Raji (cell line): ENCODE results near the gene HMGCL.

Source experiments
- POLR2A ChIP-seq: IDR thresholded peaks from 2 replicates; pipeline ENCODE4 v1.6.1; 2011; ENCODE audit warnings: low read depth, low read length, control low read depth; ENCODE audit not compliant: insufficient read depth

HMGCL gene

DNA sequence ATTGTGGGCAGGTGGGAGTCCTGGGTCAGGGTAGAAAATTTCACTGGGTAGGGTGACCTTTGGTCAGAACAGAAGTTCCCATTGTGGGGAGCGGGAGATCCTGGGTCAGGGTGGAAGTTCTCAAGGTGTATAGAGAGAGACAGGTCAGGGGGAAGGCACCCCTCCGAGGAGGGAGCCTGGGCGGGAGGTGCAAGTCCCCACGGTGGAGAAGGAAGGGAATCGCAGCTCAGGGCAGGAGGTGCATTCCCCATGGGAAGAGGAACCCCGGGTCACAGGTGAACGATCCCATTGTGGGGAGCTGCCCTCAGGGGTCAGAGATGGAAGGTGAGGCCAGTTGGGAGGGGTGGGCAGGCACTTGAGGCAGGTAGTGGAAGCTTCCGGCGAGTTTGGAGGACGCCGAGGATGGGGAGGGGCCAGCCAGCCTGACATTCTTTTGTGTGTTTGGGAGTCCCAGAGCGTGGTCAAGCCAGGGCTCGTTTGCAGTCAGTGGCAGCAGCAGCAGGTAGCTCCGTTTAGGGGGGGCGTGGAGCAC, 33.6 kb downstream of the HMGCL start:
- peak; percentile 29; the same call in 1 of the 2 replicates for TF ChIP-seq POLR2A

DNA sequence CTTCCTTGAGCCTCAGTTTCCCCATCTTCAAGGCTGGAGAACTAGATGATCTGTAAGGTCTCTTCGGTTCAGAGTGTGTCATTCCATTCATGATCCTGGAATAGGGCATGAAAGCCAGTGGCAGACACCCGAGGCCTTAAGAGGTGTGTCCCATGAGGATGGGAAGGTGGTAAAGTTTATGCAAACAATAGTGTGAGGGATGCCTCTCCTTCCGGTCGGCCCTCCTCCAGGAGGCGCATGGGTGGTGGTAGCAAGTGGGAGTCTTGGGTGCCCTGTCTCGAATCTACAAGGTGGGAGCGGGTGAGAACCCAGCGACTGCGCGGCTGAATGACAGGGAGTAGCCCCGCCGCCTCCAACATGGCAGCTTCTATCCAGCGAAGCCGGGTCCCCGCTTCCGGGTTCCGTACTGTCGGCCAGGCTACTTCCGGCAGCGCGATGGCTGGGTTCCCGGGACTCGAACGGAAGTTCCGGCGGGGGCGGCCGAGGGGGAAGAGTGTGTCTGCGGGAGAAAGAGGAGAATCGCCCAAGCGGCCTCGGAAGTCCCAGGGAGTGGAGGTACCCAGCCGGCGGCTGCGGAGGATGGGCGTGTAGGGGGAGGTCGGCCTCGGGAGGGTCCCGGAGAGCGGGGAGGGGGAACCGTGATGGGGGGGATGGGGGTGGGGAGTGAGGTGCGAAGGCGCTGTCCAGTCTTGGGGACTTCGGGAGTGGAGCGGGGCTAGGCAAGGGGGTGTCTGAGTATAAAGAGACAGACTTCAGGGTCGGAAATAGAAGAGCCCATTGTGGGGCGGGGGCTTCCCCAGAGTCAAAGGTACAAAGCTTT, 34.3 kb downstream of the HMGCL start, which contains the start of gene LYPLA2:
TSS of gene LYPLA2 (plus strand) at position 450 of the 820 bp plus-strand sequence. CDS start 1,538 bp downstream, outside the sequence.
- peak; percentile 68 for TF ChIP-seq POLR2A

DNA sequence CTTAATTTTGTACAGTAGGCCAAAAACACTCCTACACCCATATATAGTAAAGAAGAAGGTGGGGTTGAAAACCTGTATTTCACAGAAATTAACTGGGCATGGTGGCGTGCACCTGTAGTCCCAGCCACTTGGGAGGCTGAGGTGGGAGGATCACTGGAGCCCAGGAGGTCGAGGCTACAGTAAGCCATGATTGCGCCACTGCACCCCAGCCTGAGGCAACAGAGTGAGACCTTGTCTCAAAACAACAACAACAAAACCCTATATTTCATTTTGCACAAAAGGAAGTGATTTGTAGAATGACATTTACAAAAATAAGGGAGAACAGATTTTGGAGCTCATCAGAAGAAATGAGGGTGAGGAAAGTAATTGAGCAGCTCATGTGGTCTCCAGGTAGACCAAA, 36.5 kb downstream of the HMGCL start:
- TF ChIP-seq POLR2A = no peak

DNA sequence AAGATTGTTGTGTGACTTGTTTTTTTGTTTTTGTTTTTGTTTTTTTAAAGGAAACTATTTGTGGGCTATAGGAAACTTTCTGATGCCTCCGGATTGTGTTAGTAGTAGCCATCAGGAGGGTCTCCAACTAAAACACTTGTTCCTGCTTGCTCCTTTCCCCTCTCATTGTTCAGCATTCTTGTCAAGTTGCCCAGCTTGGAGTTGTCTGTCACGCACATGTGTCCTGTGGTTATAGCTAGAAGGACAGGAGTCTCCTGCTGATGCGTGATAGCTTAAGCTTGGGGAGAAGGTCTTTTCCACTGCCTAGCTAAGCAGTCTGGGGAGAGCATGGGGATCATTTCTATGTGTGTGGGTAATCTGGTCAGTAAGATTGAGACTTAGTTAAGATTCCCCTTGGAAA, 37.5 kb downstream of the HMGCL start:
- TF ChIP-seq POLR2A = no peak

DNA sequence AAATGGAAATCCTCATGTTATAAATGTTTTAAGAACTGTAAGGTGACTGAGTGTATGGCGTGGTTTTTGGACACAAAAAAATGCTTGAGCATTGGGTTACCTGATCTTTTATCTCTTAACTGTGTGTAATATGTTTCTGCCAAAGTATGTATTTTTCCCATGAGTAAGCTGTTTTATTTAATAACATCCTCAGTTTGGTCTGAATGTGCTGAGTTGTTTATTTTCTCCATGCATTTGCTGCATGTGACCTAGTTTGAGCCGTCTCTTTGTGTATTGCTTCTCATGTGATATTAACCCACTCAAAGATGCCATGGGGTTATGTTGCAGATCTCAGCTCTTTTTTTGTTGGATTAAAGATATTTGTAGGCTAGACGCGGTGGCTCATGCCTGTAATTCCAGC, 40.4 kb downstream of the HMGCL start:
- TF ChIP-seq POLR2A = no peak

DNA sequence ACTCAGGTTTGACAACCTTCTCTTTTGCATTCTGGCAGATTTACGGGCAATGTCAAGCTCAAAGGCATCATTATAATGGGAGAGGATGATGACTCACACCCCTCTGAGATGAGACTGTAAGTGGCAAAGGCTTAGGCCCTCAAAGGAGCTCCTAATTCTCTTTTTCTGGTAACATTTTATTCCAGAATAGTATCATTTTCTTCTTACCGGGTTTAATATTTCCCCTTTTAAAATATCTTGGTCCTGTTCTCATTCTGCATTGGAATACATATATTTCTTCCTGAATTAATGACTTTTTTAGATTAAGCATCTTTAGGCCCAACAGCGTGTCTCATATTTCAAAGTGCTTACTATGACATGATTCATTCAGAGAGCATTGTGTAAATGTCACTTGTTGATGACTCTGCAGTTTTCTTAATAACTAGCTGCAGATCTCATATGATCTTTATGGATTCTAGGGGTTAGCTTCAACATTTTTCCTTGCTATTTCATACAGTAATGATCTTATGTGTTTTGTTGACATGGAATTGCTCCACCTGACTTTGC, 45.3 kb downstream of the HMGCL start:
- no peak for TF ChIP-seq POLR2A

DNA sequence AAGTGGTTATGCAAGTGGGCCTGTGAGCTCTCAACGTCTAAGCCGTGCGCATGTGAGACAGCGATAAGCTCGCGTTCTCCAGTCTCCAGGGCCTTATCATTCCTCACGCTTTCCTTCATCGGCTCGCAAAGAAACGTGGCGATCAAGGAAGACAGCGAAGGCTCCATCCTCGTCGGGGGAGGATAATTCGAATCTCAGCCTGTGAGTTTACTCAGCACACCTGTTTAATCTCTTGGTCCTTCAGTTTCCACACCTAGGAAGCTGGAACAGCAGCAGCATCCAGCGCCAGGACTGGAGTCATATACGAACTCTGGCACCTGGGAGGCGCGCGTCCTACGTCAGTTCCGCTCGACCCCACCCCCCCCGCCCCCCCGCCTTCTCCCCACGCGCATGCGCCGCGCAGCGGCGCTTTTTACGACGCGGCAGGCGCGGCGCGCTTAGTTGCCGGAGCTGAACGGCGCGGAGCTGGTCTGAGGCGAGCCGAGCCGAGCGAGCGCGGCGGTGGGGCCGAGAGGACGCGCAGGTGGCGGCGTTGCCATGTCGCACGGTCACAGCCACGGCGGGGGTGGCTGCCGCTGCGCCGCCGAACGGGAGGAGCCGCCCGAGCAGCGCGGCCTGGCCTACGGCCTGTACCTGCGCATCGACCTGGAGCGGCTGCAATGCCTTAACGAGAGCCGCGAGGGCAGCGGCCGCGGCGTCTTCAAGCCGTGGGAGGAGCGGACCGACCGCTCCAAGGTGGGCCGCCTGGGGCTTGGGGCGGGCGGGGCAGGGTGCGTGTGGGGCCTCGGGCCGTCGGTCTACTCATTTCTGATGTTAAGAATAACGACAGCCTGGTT, 47.0 kb downstream of the HMGCL start, which contains the start of gene PITHD1:
TSS of gene PITHD1 (plus strand) at position 440 of the 836 bp plus-strand sequence. CDS start at position 538, 98 bp downstream.
- peak; percentile 98 for TF ChIP-seq POLR2A

DNA sequence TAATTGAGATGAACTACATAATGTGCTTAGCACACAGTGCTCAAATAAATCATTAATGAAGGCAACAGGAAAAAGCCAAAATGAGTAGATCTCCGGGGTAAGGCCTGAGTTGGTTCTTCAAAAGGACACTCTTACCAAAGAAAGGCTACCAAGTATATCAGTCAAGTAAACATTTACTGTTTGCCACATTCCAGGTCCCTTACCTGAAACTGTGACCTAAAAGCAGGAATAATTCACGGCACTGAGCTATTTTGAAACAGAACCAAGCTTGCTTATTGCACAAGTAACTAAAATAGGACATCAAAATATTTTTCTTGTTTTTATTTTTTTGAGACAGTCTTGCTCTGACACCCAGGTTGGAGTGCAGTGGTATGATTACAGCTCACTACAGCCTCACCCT, 49.0 kb downstream of the HMGCL start:
- no peak for TF ChIP-seq POLR2A

DNA sequence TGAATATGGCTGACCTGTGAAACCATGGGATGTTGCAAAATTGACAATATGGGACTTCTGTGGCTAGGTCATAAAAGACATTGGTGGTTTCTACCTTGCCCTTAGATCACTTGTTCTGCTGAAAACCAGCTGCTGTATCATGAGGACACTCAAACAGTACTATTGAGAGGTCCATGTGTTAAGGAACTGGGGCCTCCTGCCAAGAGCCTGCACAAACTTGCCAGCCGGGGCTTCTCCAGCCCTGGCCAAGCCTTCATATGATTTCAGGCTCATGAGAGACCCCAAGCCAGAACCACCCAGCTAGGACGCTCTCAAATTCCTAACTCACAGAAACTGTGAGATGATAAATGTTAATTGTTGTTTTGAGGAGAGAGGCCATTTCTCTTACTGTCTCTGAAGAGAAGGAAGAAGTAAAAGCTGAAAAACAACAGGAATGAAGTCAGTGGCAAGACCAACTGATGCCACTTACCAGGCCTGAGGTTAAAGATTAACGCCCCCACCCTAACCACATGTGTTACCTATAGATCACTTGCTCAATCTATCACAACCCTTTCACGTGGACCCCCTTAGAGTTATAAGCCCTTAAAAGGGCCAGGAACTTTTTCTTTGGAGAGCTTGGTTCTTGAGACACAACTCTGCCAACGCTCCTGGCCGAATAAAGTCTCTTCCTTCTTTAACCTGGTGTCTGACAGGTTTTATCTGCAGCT, 50.9 kb downstream of the HMGCL start:
- TF ChIP-seq POLR2A = no peak

DNA sequence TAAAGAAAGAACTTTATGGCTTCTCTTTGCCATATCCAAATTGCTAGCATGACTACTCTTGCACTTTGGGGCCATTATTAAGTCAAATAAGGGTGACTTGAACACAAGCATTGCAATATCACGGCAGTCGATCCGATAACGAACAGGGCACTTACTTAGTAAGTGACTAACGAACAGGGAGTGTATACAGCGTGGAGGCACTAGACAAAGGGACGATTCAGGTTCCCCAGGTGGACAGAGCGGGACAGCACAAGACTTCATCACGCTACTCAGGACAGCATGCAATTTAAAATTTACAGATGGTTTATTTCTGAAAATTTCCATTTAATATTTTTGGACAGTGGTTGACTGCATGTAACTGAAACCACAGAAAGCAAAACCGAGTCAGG, 52.4 kb downstream of the HMGCL start:
- TF ChIP-seq POLR2A = no peak

DNA sequence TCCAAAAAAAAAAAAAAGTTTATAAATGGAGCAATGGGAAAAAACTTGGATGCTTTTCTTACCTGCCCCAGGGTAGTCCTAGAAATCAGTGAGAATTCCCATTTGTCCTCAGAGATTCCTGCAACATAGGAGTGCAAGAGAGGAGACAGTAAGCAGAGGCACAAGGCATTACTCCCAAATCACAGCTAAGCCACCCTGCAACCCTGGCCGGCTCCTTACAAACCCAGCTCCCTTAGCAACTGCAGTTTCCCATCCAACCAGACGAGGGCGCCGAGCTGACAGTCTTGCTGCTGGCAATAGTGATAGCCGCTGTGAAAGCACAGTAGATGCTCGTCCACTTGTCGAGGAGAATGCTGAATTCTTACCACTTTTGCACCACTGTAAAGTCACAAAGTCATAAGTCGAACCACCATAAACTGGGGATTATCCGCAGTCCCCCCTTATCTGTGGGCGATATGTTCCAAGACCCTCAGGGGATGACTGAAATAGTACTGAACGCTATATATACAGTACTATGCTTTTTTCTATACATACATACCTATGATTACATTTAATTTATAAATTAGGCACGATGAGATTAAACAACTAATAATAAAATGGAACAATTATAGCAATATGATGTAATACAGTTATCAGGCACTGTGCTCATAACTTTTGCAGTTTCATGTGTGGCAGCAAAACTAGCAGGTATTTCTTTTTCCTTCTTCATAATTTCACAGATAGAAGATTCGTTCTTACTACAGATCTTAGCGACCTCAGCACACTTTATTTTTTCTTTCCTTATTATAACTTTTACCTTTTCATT, 53.0 kb downstream of the HMGCL start:
- no peak for TF ChIP-seq POLR2A

DNA sequence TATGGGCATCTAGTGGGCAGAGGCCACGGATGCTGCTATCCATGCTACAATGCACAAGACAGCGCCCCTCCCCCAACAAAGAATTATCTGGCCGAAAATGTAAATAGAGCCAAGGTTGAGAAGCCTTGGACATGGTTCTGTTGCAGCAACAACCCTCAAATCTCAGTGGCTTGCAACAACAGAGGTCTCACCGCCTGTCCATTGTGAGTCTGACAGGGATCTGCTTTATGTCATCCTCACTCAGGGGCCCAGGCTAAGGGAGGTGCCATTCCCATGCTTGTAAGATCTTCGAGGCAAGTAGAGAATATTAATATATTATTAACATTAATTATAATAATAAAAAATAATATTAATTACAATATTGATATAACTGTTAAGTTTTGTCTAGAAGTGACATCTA, 56.5 kb downstream of the HMGCL start:
- TF ChIP-seq POLR2A = no peak

DNA sequence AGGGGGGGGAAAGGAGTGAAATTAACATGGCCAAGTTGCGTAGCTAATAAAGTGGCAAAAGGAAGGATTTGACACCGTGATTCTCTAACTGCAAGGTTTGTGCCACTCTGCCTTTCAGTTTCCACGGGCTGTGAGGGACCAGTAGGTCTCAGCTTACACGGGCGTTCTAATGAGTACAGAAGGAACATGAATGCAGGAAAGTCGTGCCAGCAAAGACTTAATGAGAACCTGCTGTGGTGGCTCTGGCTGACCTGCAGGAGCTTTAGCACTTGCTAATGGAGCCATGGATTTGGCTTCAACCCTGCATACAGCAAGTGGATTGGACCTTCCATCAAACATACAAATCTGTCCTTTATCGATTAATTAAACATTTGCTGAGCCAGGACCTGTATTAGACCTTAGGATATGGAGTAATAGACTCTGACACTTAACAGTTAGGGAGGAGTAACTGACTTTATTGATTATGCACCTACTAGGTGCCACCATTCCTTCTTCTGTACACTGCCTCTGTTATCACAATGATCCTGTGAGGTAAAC, 62.1 kb downstream of the HMGCL start:
- TF ChIP-seq POLR2A = no peak

DNA sequence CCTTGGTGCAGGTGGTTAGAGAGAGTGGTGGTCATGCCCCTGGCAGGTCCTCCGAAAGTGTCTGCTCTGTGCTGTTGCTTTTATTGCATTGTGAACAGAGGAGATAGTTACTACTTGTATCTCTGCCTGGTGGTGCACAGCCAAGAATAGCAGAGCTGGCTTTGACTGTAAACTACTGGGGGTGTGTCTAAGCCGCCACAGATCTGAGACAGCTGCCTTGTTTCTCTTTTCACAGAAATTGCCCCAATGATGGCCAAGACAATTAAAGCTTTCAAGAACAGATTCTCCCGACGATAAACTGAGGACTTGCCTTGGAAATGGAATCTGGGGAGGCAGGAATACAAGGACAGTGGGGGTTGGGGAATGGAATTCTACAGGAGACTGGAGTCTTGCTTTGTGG, 66.0 kb downstream of the HMGCL start:
- TF ChIP-seq POLR2A = no peak
